ENCODE results near the gene VSTM4.

VSTM4 gene

DNA sequence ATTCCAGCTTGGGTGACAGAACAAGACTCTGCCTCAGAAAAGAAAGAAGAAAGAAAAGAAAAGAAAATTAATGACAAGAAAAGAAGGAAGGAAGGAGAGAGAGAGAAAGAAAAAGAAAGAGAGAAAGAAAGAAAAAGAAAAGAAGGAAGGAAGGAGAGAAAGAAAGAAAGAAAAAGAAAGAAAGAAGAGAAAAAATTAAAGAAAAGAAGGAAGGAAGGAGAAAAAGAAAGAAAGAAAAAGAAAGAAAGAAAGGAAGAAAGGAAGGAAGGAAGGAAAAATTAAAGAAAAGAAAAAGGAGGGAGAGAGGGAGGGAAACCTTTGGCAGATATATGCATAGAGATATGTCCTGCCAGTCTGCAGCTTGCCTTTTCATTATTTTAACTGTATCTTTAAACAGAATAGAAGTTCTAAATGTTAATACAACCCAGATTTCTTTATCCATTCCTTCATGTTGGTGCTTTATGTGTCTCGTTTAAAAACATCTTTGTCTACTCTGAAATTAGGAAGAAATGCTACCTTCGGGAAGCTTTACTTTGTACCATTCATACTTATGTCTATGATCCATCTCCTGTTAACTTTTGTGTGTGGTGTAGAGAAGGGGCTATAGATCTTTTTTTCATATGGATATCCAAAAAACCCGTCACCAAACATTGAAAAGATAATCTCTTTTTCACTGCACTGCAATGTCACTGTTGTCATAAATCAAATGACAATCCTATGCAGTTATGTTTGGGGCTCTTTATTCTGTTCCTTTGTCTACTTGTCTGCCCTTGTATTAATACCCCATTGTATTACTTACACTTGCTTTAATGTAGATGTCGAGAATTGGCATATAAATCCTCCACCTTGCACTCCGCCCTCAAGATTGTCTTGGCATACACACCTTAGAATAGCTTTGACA lies 70.8 kb downstream of the VSTM4 start:
- no peaks in the 10 kb centered on the region for H3K9me3 Mint-ChIP-seq
- no peak overlapping the region for H3K4me3 Mint-ChIP-seq
- peaks cover 4% of the 10 kb centered on the region for H3K4me1 Mint-ChIP-seq
- H3K27ac Mint-ChIP-seq: no peak overlapping the region
- no peaks in the 10 kb centered on the region for H3K27me3 Mint-ChIP-seq (ENCODE audit: low read depth)
- TF ChIP-seq, protein P1, sequence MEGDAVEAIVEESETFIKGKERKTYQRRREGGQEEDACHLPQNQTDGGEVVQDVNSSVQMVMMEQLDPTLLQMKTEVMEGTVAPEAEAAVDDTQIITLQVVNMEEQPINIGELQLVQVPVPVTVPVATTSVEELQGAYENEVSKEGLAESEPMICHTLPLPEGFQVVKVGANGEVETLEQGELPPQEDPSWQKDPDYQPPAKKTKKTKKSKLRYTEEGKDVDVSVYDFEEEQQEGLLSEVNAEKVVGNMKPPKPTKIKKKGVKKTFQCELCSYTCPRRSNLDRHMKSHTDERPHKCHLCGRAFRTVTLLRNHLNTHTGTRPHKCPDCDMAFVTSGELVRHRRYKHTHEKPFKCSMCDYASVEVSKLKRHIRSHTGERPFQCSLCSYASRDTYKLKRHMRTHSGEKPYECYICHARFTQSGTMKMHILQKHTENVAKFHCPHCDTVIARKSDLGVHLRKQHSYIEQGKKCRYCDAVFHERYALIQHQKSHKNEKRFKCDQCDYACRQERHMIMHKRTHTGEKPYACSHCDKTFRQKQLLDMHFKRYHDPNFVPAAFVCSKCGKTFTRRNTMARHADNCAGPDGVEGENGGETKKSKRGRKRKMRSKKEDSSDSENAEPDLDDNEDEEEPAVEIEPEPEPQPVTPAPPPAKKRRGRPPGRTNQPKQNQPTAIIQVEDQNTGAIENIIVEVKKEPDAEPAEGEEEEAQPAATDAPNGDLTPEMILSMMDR (IDR thresholded peaks at IDR 0.05; ENCODE audit: unreplicated experiment in 3 of 3): no peak
- peaks cover 35% of the 10 kb centered on the region for H3K36me3 Mint-ChIP-seq (ENCODE audit: low read depth)

DNA sequence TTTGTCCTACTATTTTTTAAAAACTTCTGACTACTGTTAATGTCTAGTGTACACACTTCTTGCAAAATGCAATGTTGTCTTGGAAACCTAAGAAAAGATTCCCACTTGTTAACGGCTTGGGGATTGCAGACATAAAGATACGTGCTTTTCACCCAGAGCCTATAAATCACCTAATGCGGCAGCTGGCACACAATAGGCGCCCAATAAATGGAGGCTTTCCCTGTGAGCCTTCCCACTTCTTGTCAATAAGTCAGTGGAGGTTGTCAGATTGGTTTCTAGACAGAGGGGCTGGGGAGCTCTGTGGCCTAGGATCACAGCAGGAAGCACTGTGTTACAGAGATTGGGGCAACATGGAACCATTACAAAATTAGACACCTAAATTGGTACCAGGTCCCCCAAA lies 74.7 kb downstream of the VSTM4 start:
- Mint-ChIP-seq H3K27me3 (ENCODE audit: low read depth) (peaks cover 6% of the 10 kb centered on the region), H3K27ac (no peak overlapping the region), H3K4me3 (no peak overlapping the region), H3K36me3 (ENCODE audit: low read depth) (peaks cover 22% of the 10 kb centered on the region), H3K9me3 (no peaks in the 10 kb centered on the region), H3K4me1 (no peaks in the 10 kb centered on the region)
- TF ChIP-seq, protein P1 (IDR thresholded peaks at IDR 0.05; ENCODE audit: unreplicated experiment in 3 of 3): no peak

DNA sequence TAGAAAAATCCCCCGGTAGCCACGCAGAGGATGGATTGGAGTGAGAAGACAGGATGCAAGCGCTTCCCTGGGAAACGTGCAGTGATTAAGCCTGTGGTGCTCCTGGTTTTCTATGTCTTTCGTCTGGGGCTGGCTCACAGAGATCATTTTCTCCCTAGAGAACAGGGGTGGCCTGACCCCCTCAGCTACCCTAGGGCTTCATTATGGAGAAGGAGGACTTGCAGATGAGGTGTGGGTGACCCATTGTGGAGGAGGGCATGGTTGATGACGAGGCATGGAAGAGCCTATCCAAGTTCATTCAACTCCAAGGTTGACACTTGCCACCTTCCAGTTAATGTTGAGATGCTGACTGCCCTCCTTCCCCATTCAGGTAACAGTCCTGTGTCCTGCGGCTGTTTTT lies 75.9 kb downstream of the VSTM4 start:
- no peaks in the 10 kb centered on the region for H3K9me3 Mint-ChIP-seq

DNA sequence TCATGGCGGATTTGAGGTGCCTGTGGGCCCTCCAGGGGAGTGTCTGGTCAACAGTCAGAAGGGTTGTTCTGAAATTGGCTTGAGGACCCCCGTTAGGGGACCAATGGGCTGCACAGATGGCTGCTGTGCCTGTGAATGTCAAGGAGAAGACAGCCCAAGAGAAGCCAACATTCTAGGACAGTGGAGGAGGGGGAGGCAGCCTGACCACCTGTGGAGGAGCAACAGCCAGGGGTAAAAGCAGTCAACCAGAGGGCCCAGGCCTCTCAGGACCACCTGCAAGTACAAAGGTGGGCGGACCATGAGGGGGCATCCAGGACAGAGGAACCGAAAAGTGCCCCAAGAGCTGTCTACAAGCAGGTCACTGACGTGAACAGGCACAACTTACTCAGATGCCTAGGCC lies 76.6 kb downstream of the VSTM4 start:
- Mint-ChIP-seq H3K27ac (no peak overlapping the region), H3K4me3 (no peak overlapping the region), H3K4me1 (no peaks in the 10 kb centered on the region), H3K27me3 (ENCODE audit: low read depth) (peaks cover 6% of the 10 kb centered on the region), H3K9me3 (no peaks in the 10 kb centered on the region), H3K36me3 (ENCODE audit: low read depth) (peaks cover 20% of the 10 kb centered on the region)
- TF ChIP-seq, protein P1 (IDR thresholded peaks at IDR 0.05; ENCODE audit: unreplicated experiment in 3 of 3): no peak

More for the DNA sequence above, 75.9 kb downstream of the VSTM4 start:
- Mint-ChIP-seq H3K27me3 (ENCODE audit: low read depth) (peaks cover 6% of the 10 kb centered on the region), H3K36me3 (ENCODE audit: low read depth) (peaks cover 20% of the 10 kb centered on the region), H3K4me3 (no peak overlapping the region), H3K4me1 (no peaks in the 10 kb centered on the region), H3K27ac (no peak overlapping the region)
- TF ChIP-seq, protein P1 (IDR thresholded peaks at IDR 0.05; ENCODE audit: unreplicated experiment in 3 of 3): no peak

DNA sequence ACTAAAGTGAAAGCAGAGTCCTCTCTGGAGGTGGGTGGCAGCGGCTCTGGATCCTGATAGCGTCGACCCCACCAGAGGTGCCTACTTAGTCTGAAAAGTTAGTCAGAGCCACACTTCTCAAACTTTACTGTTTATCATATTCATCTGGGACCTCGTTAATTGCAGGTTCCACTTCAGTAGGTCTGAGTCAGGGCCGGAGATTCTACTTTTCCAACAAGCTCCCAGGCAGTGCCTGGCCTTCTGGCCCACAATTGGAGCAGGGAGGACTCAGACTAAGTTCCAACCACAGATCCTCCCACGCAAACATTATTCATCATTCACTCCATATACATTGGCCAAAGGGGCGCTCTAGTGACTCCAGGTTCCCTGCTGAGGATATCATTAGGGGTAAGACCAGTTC lies 78.1 kb downstream of the VSTM4 start:
- TF ChIP-seq, protein P1 (IDR thresholded peaks at IDR 0.05; ENCODE audit: unreplicated experiment in 3 of 3): no peak
- peaks cover 15% of the 10 kb centered on the region for H3K36me3 Mint-ChIP-seq (ENCODE audit: low read depth)
- H3K27me3 Mint-ChIP-seq (ENCODE audit: low read depth): peaks cover 6% of the 10 kb centered on the region
- no peaks in the 10 kb centered on the region for H3K4me1 Mint-ChIP-seq
- H3K4me3 Mint-ChIP-seq: no peak overlapping the region
- no peaks in the 10 kb centered on the region for H3K9me3 Mint-ChIP-seq
- no peak overlapping the region for H3K27ac Mint-ChIP-seq

DNA sequence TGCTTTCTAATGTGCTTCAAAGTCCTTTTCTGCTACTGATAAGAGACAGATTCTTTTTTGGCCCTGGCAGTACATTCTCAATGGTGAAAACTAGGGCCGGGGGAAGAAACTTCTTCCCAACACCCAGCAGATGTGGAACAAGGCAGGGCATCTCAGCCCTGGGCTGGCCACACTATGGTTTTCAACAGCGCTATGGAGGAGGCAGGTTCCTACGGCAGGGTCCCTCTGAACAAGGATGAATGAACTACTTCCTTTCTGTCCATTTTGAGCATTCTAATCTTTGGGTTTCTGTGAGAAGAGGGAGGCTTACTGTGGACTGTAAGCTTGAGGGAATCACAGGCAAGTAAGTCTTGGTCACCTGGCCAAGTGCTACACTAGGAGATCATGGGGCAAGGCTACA lies 78.7 kb downstream of the VSTM4 start:
- Mint-ChIP-seq H3K4me1 (no peaks in the 10 kb centered on the region), H3K36me3 (ENCODE audit: low read depth) (peaks cover 12% of the 10 kb centered on the region), H3K27ac (no peak overlapping the region), H3K4me3 (no peak overlapping the region), H3K27me3 (ENCODE audit: low read depth) (peaks cover 8% of the 10 kb centered on the region), H3K9me3 (no peaks in the 10 kb centered on the region)
- TF ChIP-seq, protein P1 (IDR thresholded peaks at IDR 0.05; ENCODE audit: unreplicated experiment in 3 of 3): no peak

All from nephron (organoid).